HL-60 (cell line): Measurements from ENCODE around the gene DES.

Source experiments
- DNase-seq, 2 experiments: peaks; one replicate each; pipeline ENCODE4 v3.0.0-alpha.2; 2010 to 2020; ENCODE audit warnings: low read depth in 1 of 2, low spot score in 1 of 2
- H3K27ac ChIP-seq: fragments of 250-450 bp; sonication (Bioruptor Pico); replicated peaks from 2 replicates; pipeline ENCODE4 v1.5.1; 2020; ENCODE audit warnings: mild to moderate bottlenecking, moderate library complexity
- H3K27me3 ChIP-seq: fragments of 250-450 bp; sonication (Bioruptor Pico); 2 replicates; pipeline ENCODE4 v1.5.1; 2021; ENCODE audit warnings: mild to moderate bottlenecking, moderate library complexity; ENCODE audit not compliant: insufficient read depth, poor library complexity, severe bottlenecking
- H3K4me3 ChIP-seq: replicated peaks from 2 replicates; pipeline ENCODE4 v1.5.1; 2011; ENCODE audit warnings: mild to moderate bottlenecking, control low read depth, low read length; ENCODE audit not compliant: insufficient read depth
- CTCF ChIP-seq: IDR thresholded peaks from one replicate; pipeline ENCODE4 v1.5.1; 2011; ENCODE audit warnings: low read length, control low read depth, inconsistent platforms; ENCODE audit not compliant: insufficient read depth
- GABPA ChIP-seq: IDR thresholded peaks from 2 replicates; pipeline ENCODE4 v1.6.1; 2012; ENCODE audit warnings: low read depth
- POLR2AphosphoS5 ChIP-seq: IDR thresholded peaks from 2 replicates; pipeline ENCODE4 v1.6.1; 2012; ENCODE audit warnings: low read depth
- REST ChIP-seq: IDR thresholded peaks from 2 replicates; pipeline ENCODE4 v1.6.1; 2012; ENCODE audit warnings: low read depth; ENCODE audit not compliant: insufficient replicate concordance
- SPI1 ChIP-seq: IDR thresholded peaks from 2 replicates; pipeline ENCODE4 v1.6.1; 2012; ENCODE audit warnings: low read depth, mild to moderate bottlenecking, borderline replicate concordance

Gene DES

GRCh38 chr2:219410390-219410789, 7.8 kb upstream of the DES start:
- DNase-seq, result no peak

GRCh38 chr2:219414857-219415256, 3.3 kb upstream of the DES start:
- DNase-seq, result no peak
- TF ChIP-seq GABPA, result no peak
- TF ChIP-seq SPI1, result no peak
- TF ChIP-seq CTCF, result no peak
- no peak for TF ChIP-seq POLR2AphosphoS5
- TF ChIP-seq REST, result no peak
- peaks cover 29% of the 10 kb centered on the region for H3K27me3 ChIP-seq
- no peak overlapping the region for H3K4me3 ChIP-seq
- H3K27ac ChIP-seq, result no peak overlapping the region

More at GRCh38 chr2:219410390-219410789, 7.8 kb upstream of the DES start:
- Histone ChIP-seq H3K4me3 (no peak overlapping the region), H3K27ac (no peak overlapping the region), H3K27me3 (peaks cover 11% of the 10 kb centered on the region)
- TF ChIP-seq REST (no peak), POLR2AphosphoS5 (no peak), GABPA (no peak), CTCF (no peak), SPI1 (no peak)

GRCh38 chr2:219415580-219416234, 2.5 kb upstream of the DES start:
- H3K4me3 ChIP-seq, result no peak overlapping the region
- H3K27ac ChIP-seq, result no peak overlapping the region
- TF ChIP-seq SPI1 (no peak), CTCF (no peak), GABPA (no peak), REST (no peak), POLR2AphosphoS5 (no peak)
- H3K27me3 ChIP-seq, result peaks cover 32% of the 10 kb centered on the region
- no peak for DNase-seq
